GM21619 (cell line): ENCODE data around the gene B4GALNT4.
"Not testable (repeated sequence)": the region's sequence is repeated elsewhere in the genome, so short reads cannot be mapped to it uniquely, and the experiment has no call there.

Experiments
- ATAC-seq: cut with Tn5 transposase; IDR thresholded peaks from one replicate; pipeline ENCODE4 v1.9.1; 2021; ENCODE audit not compliant: unreplicated experiment

Gene B4GALNT4

DNA sequence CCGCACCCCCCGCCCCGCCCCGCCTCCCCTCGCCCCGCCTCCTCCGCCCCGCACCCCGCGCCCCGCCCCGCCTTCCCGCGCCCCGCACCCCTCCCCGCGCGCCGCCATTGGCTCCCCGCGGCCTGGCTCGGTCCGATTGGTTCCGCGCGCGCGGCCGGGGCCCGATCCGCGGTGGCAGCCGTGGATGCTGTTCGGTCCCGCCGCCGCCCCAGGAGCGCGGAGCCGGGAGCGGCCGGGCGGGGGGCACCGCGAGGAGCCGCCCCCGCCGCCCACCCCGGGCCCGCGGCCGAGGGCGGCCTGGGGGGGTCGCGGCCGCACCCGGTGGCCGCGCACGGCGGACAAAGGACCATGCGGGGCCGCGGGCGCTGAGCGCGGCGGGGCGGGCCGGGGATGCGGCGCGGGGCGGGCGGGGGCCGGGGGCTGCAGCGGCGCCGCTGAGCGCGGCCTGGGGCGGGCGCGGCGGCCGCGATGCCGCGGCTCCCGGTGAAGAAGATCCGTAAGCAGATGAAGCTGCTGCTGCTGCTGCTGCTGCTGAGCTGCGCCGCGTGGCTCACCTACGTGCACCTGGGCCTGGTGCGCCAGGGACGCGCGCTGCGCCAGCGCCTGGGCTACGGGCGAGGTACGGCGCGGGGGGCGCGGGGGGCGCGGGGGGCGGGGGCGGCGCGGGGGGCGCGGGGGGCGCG, at the start of gene B4GALNT4:
B4GALNT4 (plus strand) TSS at position 164 of the 683 bp plus-strand sequence; CDS start at position 469, 305 bp downstream.
- ATAC-seq = no peak

- not testable (repeated sequence) for ATAC-seq
Observed at GRCh38 chr11:319888-320273, 49.4 kb upstream of the B4GALNT4 start.

- no peak for ATAC-seq
Observed at GRCh38 chr11:324156-324555, 45.1 kb upstream of the B4GALNT4 start.

GRCh38 chr11:324593-325517, 44.4 kb upstream of the B4GALNT4 start:
- not testable (repeated sequence) for ATAC-seq

DNA sequence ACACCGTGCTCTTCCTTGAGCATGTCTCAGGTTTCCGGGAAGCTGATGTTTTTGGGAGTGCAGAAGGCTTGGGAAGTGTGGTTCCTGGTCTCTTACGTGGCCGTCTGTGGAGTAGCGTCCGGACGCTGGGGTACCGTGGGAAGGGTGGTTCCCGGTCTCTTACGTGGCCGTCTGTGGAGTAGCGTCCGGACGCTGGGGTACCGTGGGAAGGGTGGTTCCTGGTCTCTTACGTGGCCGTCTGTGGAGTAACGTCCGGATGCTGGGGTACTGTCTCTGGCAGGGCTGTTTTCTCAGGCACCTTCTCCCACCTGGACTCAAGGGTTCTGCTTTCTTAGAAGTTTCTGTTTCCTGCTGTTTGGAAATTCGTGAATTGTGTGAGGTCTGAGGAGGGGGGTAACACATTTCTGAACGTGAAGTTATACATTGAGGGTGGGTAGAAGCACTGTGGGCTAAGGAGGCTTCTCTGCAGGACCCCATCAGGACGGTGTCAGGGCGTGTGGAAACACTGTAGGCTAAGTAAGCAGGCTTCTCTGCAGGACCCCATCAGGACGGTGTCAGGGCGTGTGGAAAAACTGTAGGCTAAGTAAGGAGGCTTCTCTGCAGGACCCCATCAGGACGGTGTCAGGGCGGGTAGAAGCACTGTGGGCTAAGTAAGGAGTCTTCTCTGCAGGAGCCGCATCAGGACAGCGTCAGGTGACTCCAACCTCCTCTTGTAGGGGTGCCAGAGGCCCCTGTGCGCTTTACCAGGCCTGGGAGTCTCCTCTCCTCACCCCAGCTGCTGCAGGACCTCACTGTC, 43.3 kb upstream of the B4GALNT4 start:
- no peak for ATAC-seq

DNA sequence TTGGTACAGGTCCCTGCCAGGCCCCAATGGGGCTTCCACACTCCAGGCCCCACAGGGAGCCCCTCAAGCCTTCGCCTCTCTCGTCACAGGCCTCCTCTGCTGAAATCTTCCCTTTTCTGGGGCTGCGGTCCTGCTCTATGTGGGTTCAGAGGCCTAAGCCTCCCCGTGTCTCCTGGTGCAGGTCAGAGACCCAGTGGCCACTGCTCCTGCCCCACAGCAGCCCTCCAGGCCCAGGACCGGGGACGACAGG, 42.8 kb upstream of the B4GALNT4 start:
- no peak for ATAC-seq

DNA sequence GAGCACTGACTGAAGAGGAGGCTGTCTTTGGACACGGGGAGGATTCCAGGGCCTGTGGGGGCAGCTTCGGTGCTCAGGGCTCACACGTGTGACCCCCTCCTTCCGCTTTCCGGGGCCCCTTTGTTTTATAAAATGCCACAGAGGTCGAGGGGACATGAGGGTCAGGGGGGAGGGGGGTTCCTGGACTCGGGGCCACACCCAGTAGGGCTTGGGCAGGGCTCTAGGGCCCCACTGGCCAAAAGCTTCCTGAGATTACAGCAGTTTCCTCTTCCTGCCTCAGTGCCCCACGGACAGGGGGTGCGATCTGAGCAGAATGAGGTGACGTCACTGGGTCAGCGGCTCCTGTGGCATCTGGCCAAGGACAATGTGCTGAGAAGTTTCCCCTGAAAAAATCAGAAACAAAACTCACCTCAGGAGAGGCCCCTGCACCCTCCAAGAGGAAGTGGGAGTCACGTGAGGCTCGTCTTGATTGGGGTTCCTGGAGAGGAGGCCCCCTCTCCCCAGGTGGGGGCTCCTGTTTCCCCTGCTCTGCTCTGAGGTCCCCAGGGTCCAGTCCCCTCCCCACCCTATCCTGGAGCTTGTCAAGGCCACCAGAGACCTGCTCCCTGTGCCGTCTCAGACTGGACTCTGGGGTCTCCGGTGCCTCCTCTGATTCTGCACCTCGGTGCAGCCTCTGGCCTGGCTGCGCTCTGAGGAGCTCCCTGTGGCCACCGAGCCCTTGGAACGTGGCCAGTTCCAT, 42.3 kb upstream of the B4GALNT4 start:
- peak; percentile 65 for ATAC-seq

DNA sequence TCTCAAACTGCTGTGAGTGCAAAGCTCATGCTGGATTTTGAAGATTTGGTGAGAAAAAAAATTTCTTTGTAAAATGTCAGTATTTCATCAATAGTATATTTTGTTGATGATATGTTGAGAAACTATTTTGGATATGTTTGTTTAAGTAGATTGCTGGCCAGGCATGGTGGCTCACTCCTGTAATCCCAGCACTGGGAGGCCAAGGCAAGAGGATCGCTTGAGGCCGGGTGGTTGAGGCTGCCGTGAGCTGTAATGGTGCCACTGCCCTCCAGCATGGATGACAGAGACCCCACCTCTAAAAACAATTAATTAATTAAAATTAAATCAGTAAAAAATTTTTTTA, 41.7 kb upstream of the B4GALNT4 start:
- no peak for ATAC-seq

GRCh38 chr11:328012-328411, 41.3 kb upstream of the B4GALNT4 start:
- no peak for ATAC-seq

DNA sequence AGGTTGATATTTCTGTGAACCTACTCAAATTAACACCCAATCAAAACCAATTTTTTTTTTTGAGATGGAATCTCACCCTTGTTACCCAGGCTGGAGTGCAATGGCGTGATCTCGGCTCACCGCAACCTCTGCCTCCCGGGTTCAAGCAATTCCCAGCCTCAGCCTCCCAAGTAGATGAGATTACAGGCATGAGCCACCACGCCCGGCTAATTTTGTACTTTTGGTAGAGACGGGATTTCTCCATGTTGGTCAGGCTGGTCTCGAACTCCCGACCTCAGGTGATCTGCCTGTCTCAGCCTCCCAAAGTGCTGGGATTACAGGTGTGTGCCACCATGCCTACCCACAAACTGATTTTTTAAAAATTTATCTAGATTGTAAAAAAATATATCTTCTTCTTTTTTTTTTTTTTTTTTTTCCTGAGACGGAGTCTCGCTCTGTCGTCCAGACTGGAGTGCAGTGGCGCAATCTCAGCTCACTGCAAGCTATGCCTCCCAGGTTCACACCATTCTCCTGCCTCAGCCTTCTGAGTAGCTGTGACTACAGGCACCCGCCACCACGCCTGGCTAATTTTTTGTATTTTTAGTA, 40.7 kb upstream of the B4GALNT4 start:
- not testable (repeated sequence) for ATAC-seq

DNA sequence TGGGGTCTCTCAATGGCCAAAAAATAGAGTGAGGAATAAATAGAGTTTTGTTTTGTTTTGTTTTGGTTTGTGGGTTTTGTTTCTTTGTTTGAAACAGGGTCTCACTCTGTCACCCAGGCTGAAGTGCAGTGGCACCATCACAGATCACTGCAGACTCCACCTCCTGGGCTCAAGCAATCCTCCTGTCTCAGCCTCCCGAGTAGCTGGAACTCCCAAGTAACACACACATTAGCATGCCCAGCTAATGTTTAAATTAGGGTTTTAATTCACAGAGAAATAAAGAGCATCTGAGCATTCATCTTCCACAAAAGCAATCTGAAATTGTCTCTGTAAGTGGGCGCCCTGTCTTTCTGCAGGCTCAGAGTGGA, 39.4 kb upstream of the B4GALNT4 start:
- ATAC-seq = no peak

GRCh38 chr11:330307-330693, 39.0 kb upstream of the B4GALNT4 start:
- ATAC-seq = no peak

- no peak for ATAC-seq
Observed at GRCh38 chr11:330694-331357, 38.5 kb upstream of the B4GALNT4 start.

- no peak for ATAC-seq
Observed at GRCh38 chr11:331358-332060, 37.8 kb upstream of the B4GALNT4 start.

GRCh38 chr11:332651-333480, 36.4 kb upstream of the B4GALNT4 start:
- ATAC-seq = no peak

DNA sequence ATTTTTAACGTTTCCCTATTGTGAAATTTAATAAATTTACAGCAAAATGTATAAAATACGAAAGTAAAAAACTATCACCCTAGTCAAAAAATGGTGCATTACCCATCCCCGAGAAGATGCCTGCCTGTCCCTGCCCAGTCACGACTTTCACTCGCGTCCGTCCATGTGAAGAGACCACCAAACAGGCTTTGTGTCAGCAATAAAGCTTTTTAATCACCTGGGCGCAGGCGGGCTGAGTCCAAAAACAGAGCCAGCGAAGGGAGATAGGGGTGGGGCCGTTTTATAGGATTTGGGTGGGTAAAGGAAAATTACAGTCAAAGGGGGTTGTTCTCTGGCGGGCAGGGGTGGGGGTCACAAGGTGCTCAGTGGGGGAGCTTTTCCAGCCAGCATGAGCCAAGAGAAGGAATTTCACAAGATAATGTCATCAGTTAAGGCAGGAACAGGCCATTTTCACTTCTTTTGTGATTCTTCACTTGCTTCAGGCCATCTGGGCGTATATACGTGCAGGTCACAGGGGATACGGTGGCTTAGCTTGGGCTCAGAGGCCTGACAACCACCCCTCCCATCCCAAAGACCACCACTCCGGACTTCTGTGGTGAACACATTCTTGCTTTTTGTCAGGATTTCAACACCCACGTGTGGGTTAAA, 35.6 kb upstream of the B4GALNT4 start:
- not testable (repeated sequence) for ATAC-seq

DNA sequence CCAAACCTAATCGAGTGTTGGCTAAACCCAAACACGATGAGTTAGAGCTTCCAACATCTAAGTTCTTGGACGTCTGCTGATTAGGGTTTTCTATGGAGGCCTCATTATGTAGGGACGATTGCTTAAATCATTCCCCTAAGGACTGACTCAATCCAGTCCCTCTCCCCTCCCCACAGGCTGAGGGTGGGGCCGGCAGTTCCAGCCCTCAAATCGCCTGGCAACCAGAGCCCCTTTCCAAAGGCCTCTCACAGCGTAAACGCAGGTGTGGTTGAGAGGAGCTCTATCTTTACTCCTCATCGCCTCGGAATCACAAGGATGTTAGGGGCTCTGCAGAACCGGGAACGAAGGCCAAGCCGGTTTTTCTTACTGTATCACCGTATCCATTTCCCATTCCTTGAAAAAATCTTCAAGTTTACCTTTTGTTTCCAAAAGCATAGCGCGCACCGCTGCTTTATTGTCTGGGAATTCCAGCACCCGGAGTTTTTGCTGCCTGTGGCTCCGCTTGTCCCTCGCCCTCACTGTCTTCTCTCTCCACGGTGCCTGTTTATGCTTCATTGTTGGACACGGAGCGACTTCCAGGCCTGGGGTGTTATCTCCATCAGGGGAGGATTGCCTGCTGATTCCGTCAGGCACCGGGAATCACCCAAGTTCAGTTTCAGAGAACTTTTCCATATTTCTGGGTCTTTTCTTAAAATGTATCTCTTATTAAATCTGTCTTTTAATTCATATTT, 34.9 kb upstream of the B4GALNT4 start:
- ATAC-seq = no peak
